GM18526 (cell line): Measurements from ENCODE around the gene HYAL3.

Source experiments
- POLR2A ChIP-seq: IDR thresholded peaks from 3 replicates; pipeline ENCODE4 v1.6.1; 2011; ENCODE audit not compliant: insufficient read length; ENCODE audit errors: extremely low read depth

HYAL3 gene

DNA sequence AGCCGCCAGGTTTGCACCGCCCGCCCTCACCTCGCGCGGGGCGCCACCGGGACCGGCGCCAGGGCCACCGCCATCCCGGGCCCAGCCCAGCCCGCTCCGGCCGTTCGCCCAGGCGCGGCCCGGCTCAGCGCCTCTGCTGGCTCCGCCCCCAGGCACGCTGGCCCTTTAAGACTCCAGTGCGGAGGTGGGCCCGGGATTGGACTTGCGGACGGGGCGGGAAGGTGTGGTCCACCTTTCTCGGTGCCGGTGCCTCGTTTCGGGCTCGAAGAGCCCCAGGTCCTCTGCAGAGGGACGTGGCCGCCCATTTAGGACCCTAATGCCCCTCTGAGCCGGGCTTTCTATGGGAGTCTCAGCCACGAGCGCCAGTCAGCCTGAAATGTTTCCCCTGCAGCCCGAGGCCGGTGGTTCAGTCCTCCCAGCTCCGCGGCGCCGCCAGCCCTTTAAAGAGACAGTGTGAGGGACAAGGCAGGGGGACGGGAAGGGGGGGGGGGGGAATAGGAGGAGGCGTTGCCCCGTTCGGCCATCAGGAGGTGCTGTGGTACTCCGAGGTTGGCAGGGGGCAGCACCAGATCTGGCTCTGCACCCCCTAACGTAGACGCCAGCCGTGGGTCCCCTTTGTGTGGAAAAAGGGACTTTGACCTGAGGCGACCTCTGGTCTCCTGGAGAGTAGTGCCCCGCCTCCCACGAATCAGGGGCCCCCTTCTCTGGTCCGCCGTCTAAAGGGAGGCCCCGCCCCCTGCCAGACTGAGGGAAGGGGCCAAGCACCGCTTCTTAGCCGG, 22.3 kb upstream of the HYAL3 start:
- TF ChIP-seq POLR2A, result peak; percentile 66

DNA sequence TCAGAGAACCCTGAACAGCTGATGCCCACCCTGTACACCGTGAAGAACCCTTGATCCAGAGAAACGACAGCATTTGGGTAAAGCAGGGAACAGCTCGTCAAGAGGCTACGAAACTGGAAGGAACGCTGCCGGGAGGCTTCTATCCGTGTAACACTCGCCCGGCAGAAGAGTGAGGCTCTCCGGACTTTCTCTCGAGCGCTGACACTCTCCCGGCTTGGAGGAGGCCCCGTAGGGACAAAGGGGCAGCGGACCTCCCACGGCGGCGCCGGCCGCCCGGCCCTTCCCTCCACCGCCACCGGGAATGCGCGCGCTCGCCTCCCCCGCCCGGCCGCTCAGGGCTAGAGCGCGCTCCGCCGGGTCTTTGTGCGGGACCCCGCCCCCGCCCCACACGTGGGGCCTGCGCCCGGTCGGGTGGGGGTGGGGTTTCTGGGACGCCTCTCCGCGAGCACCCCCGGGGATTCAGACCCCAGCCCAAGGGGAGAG, 21.7 kb upstream of the HYAL3 start:
- no peak for TF ChIP-seq POLR2A

DNA sequence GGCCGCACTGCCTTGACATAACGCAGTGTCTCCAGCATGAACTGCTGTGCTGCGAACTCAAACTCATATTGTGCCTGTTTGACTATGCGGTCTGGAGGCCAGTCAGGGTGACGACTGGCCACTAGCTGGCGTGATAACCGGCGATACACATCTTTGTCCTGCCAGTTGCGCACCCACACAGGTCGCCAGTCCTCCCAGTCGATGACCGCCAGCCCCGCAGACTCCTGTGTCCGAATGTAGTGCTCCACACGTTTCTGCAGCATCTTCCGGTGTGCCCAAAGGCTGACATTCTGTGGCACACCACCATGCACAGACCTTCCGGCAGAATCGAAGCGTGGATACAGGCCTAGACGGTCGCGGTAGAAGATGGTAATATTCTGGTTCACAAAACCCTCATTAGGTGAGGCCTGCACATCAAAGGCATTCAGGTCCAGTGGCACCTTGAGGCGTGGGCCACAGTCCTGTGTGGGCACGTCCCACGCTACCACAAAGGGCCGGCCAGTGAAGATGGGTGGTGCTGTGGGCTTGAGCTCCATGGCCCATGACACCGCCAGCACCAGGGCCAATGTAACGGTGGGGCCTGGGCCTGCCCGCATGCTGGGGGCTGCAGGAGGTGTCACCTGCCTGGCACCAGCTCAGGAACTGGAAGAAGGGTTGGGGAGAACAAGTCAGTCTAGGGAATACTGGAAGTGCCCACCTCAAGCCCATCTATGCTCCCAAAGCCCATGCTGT, 20.9 kb upstream of the HYAL3 start:
- no peak for TF ChIP-seq POLR2A

DNA sequence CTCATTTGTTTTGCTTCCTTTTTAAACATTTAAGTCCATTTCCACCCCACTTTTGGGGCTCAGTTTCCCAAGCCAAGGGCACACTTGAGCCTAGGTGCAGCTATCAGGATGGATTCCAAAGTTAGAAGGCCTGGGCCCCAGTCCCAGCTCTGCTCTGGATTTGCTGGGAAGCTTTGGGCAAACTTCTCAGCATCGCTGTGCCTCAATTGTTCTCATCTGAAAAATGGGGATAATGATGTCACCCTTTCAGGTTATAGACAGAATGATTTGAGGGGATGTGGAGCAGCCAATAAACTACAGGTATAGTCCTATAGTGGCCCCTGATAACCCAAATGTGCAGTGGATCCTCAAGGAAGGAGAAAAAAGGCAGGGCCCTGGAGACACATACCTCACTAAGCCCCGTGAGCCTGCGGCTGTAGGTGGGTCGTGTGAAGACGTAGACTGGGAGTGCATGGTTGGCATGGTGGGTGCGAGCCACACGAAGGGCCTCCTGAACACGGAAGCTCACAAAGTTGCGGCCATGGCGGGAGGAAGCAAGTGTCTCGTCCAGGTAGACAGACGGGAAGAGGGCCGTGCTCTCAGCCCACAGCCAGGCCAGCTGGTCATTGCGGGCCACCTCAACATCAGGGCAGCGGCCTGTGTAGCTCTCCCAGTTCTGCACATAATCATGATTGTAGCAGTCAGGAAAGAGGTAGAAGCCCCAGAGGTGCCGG, 20.1 kb upstream of the HYAL3 start:
- no peak for TF ChIP-seq POLR2A

DNA sequence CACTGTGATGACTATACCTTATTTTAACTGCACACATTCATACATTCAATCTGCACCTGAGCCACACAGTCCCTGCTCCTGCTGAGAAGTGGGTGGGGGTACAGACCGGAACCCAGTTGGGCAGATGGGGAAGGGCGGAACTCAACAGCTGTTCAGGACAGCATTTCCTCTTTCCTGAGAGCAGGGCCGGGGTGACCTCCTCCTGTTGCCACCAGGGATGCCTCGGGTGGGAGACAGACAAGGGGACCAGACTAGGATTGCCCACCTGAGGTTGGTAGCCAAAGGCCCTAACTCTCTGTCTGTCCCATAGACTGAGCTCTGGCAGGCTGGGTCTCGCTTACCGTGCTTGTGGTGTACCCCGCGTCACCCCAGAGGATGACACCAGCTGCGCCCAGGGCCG, 19.4 kb upstream of the HYAL3 start:
- no peak for TF ChIP-seq POLR2A

DNA sequence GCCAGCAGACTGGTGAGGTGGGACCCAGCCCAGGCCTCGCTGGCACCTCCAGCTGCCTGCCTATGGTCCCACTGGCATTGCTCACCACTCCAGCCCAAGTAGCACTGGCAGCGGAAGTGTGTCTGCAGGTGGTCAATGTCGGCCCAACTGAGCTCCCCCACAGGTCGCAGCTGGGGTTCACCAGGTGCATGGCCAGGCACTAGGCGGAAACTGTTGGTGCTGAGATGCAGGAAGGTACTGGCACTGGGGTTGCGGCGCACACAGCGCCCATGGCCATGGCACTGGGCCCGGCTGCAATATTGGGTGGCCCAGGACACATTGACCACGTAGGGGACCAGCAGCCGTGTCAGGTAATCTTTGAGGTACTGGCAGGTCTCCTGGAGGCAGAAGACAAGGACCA, 19.0 kb upstream of the HYAL3 start:
- TF ChIP-seq POLR2A, result no peak

DNA sequence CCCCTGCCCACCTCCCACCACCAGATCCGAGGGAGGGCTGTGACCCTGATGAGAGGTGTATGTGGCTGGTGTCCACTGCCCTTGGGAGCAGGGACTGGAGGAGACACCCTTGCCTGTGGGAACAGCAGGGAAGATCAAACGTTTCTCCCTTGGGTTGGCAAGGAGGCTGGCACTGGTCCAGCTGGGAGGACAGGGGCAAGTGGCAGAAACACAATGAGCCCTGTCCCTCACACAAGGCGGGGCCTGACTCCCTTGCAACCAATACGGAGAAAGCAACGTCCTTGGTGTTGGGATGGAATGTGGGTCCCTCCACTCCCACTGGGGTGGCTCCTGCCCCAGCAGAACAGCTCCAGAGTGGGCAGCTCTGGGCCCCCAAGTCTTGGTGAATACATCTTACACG, 18.1 kb upstream of the HYAL3 start:
- no peak for TF ChIP-seq POLR2A

DNA sequence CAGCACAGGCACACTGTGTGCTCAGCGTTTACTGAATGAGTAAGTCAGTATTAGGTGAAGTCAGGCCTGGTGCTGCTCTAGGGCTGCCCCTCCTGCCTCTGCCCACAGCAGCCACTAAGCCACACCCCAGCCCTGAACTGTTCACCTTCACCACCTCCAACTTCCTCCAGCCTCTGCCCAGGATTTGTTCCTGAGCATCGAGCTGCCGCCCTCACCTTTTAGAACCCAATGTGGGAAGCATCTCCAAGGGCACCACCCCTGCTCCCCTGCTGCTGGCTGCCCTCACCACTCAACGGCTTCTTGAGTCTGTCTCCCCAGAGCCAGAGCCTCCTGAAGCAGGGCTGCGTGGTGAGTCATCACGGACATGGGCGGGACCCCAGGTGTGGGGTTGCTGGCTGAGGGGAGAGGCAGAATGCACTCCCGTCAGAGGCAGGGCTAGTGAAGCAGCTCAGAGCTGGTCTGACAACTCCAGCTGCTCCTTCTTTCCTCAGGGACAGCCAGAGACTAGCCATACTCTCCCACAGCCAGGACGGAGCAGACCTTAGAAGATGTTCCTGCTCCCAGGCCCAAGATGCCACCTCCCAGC, 17.5 kb upstream of the HYAL3 start:
- TF ChIP-seq POLR2A, result no peak

DNA sequence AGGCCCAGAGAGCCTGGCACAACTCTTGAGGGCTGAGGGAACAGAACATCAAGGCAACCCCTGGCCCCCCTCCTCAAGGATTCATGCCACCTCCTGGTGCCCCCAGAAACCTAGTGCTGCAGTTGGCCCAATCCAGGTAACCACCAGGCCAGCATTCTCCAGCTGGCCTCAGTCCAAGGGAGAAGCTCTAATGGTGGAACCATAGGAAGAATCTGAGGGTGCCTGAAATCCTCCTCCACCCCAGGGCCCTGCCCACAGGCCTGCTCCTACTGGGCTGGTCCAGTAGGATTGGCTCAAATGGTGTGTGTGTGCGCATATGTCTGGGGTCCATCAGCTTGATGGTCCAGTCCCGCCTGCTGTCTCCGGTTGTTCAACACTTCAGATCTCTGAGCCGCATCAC, 15.6 kb upstream of the HYAL3 start:
- TF ChIP-seq POLR2A, result no peak

DNA sequence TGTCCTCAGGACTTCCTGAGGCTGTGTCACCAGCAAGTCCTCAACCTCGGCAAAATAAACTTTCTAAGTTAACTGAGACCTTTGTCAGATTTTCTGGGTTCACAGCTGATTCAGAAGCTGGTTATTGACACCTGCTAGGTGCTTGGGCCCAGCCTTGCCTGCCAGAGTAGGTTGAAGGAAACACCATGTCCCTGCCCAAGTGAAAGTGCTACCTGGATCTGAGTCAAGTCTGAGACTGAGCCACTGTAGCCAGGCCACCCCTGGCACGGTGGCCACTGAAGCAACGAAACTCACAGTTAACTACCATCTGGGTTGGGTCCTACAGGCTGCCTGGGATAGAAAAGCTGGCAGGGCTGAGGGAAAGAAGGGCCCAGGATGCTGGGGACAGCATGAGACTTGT, 15.1 kb upstream of the HYAL3 start:
- no peak for TF ChIP-seq POLR2A

DNA sequence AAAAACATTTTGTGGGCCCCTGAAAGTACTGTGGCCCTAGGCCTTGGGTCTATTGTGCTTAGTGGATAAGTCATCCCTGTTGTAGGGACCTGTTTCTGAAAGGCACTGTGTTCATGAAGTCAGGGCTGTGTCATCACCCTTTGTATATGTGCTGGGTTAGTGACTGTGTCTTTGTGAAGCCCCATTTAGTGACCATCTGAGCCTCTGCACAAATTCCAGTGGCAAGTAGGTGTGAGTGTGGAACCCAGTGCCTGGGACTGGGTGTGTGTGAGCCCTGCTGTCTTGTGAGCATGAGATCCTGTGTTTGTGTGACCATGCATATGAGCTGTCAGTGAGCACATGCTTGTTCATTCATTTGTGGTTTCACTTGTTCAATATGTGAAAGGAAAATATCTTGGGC, 5.4 kb upstream of the HYAL3 start:
- TF ChIP-seq POLR2A, result no peak

DNA sequence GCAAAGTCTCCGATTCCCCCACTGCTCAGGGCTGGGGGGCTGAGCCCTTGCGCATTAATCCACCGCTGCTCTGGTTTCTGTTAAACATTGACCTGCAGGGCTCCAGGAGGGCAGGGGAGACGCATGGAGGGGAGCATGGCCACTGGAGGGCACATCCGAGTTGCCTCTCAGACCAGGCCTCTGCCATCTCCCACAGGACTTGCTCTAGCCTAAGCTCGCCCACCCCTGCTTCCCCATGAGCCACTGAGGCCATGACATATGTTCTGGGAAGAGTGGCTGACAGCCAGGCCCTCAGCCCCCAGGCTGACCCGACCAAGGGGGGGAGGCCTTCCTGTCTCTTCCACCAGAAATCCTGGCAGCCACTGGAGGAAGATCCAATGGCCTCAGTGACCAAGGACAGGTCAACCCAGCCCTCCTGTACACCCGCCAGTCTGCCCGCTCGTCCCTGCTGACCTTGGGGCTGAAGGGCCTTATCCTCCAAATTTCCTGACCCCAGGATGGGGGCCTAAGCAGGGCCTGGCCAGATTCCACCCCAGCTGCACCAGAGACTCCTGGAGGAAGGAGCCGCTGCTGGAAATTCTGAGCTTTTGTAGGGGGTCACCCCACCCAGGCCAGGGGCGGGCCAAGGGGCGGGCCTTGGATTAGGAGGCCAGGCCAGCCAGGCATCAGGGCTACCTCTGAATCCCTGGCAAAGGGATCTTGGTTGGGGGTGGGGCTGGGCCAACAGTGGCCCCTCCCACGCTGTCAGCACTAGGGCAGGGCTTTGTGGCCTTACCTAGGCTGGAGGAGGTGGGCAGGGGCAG, 4.0 kb upstream of the HYAL3 start, which contains the start of gene HYAL1:
Gene HYAL1 (minus strand): TSS at position 562 of the 803 bp plus-strand sequence. CDS start 618 bp downstream, outside the sequence.
- TF ChIP-seq POLR2A, result no peak

DNA sequence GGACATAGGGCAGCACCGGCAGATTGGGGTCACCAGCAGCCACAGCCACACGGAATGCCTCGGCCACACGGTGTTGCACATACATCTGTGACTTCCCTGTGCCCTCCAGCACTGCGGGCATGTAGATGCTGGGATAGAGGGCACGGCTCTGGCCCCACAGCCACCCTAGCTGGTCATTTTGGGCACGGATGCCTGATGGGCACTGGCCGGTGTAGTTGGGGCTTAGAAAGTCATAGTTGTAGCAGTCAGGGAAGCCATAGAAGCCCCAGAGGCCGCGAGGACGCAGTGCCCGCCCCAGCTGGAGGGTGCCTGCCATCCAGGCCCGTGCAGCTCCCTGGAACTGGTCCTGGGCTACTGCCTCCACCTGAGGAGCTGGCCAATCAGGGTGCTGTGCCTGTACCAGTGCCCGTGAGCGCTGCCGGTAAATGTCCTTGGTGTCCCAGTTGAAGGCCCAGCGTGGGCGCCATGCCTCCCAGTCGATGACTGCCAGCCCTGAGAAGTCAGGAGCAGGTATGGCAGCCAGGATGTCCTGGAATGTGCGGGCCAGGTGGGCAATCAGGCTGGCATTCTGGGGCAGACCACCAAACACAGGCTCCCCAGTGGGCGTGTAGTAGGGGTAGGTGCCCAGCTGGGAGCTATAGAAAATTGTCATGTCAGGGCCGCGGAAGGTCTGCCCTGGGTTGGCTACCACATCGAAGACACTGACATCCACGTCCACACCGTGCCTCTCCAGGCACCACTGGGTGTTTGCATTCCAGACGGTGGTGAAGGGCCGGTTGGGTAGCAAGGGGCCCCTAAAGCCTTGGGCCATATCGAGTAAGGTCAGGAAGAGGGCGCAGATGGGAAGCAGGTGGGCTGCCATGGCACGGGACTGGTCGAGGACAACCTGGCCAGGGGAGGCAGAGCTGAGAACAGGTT, 3.1 kb upstream of the HYAL3 start:
- TF ChIP-seq POLR2A, result no peak
